Thoracic aorta (tissue), 2 donors: Measurements from ENCODE around the gene CST8. TPM values are rescaled to one million over a fixed set of nuclear protein-coding genes. Genes with fewer than 3 reads are reported as not detected.

Source experiments
- ATAC-seq: fragments of 150-250 bp; one replicate; pipeline ENCODE4 v1.8.0; 2017; ENCODE audit warnings: low read depth; ENCODE audit not compliant: insufficient number of reproducible peaks, low FRiP score
- DNase-seq: peaks from one replicate; pipeline ENCODE4 v3.0.0-alpha.2; 2020; ENCODE audit warnings: low spot score
- H3K27ac ChIP-seq, 2 donors: fragments of 200-600 bp; sonication (generic); 1 replicate in 1 of 2; 2 replicates in 1 of 2; pipeline ENCODE4 v1.5.1; 2016; ENCODE audit warnings: mild to moderate bottlenecking in 2 of 2, moderate library complexity in 2 of 2
- H3K27me3 ChIP-seq: fragments of 200-600 bp; sonication (generic); replicated peaks from 2 replicates; pipeline ENCODE4 v1.6.0; 2016; ENCODE audit warnings: mild to moderate bottlenecking; ENCODE audit not compliant: insufficient read depth
- H3K36me3 ChIP-seq: fragments of 200-600 bp; sonication (generic); one replicate; pipeline ENCODE4 v1.5.1; 2016
- H3K4me1 ChIP-seq, 2 donors: fragments of 200-600 bp; sonication (generic); 1 replicate in 1 of 2; 2 replicates in 1 of 2; pipeline versions ENCODE4 v1.5.1 to v1.6.0; 2016; ENCODE audit warnings: low read depth in 2 of 2, mild to moderate bottlenecking in 1 of 2; ENCODE audit not compliant: control insufficient read depth in 1 of 2
- H3K4me3 ChIP-seq: fragments of 200-600 bp; sonication (generic); 2 replicates; pipeline ENCODE4 v1.5.1; 2016; ENCODE audit warnings: mild to moderate bottlenecking
- H3K9me3 ChIP-seq: fragments of 200-600 bp; sonication (generic); 2 replicates; pipeline ENCODE4 v1.5.1; 2016
- CTCF ChIP-seq: fragments of 200-600 bp; sonication (generic); IDR thresholded peaks from one replicate; pipeline ENCODE4 v1.5.1; 2019; ENCODE audit warnings: antibody characterized with exemption
- total RNA-seq, 2 donors: library from RNA; depleted of rRNA; stranded (reverse); fragments of >200 nt; gene quantifications; one replicate each; pipeline versions ENCODE4 v1.1.0 to v1.2.3, GENCODE V29; 2016

Gene CST8
- total RNA-seq, 2 donors from 2014 or later = not detected

- DNase-seq (no peak), ATAC-seq (no peak)
- Histone ChIP-seq H3K9me3 (no peaks in the 10 kb centered on the region), H3K36me3 (no peaks in the 10 kb centered on the region), H3K27me3 (no peaks in the 10 kb centered on the region), H3K27ac (no peak overlapping the region), H3K4me1 (no peaks in the 10 kb centered on the region), H3K4me3 (no peak overlapping the region)
- TF ChIP-seq CTCF = no peak
Measured at GRCh38 chr20:23501926-23502325, 11.0 kb downstream of the CST8 start.

- DNase-seq (no peak), ATAC-seq (no peak)
- Histone ChIP-seq H3K4me1 (no peaks in the 10 kb centered on the region), H3K9me3 (no peaks in the 10 kb centered on the region), H3K36me3 (no peaks in the 10 kb centered on the region), H3K27ac (no peak overlapping the region), H3K4me3 (no peak overlapping the region), H3K27me3 (no peaks in the 10 kb centered on the region)
- TF ChIP-seq CTCF = no peak
Measured at GRCh38 chr20:23503649-23504048, 12.7 kb downstream of the CST8 start.

- no peak overlapping the region for H3K27ac ChIP-seq
- no peak overlapping the region for H3K4me3 ChIP-seq
- H3K36me3 ChIP-seq = no peaks in the 10 kb centered on the region
- ATAC-seq (no peak), DNase-seq (no peak)
- H3K9me3 ChIP-seq = no peaks in the 10 kb centered on the region
- no peaks in the 10 kb centered on the region for H3K4me1 ChIP-seq
- no peaks in the 10 kb centered on the region for H3K27me3 ChIP-seq
- no peak for TF ChIP-seq CTCF
Measured at GRCh38 chr20:23507346-23507745, 16.4 kb downstream of the CST8 start.

- no peak for TF ChIP-seq CTCF
- ATAC-seq (no peak), DNase-seq (no peak)
- Histone ChIP-seq H3K4me3 (no peak overlapping the region), H3K27me3 (no peaks in the 10 kb centered on the region), H3K4me1 (no peaks in the 10 kb centered on the region), H3K9me3 (no peaks in the 10 kb centered on the region), H3K36me3 (no peaks in the 10 kb centered on the region), H3K27ac (no peak overlapping the region)
Measured at GRCh38 chr20:23508449-23509229, 17.7 kb downstream of the CST8 start.

- Histone ChIP-seq H3K9me3 (no peaks in the 10 kb centered on the region), H3K4me1 (no peaks in the 10 kb centered on the region), H3K27me3 (no peaks in the 10 kb centered on the region), H3K27ac (no peak overlapping the region), H3K4me3 (no peak overlapping the region), H3K36me3 (no peaks in the 10 kb centered on the region)
- no peak for TF ChIP-seq CTCF
- ATAC-seq = no peak
- DNase-seq = no peak
Measured at GRCh38 chr20:23509247-23509913, 18.5 kb downstream of the CST8 start.
